ENCODE measurements around the gene OLFML2B.

OLFML2B gene

GRCh38 chr1:162016631-162017030 lies 7.0 kb downstream of the OLFML2B start:
- DNase-seq (ENCODE audit: low read depth) = no peak
- no peak overlapping the region for H3K4me3 ChIP-seq (ENCODE audit: low read length)
- no peak for TF ChIP-seq CTCF (conservative IDR thresholded peaks at IDR 0.05; ENCODE audit: low read length)

- DNase-seq (ENCODE audit: low read depth) = no peak
- TF ChIP-seq CTCF (conservative IDR thresholded peaks at IDR 0.05; ENCODE audit: low read length) = no peak
- H3K4me3 ChIP-seq (ENCODE audit: low read length) = no peak overlapping the region
Observed at GRCh38 chr1:162015196-162015595, 8.5 kb downstream of the OLFML2B start.

- H3K4me3 ChIP-seq (ENCODE audit: low read length) = no peak overlapping the region
- no peak for TF ChIP-seq CTCF (conservative IDR thresholded peaks at IDR 0.05; ENCODE audit: low read length)
- DNase-seq (ENCODE audit: low read depth) = no peak
Observed at GRCh38 chr1:162014202-162014601, 9.5 kb downstream of the OLFML2B start.

GRCh38 chr1:162013289-162013688 lies 10.4 kb downstream of the OLFML2B start:
- no peak for DNase-seq (ENCODE audit: low read depth)
- H3K4me3 ChIP-seq (ENCODE audit: low read length) = no peak overlapping the region
- TF ChIP-seq CTCF (conservative IDR thresholded peaks at IDR 0.05; ENCODE audit: low read length) = no peak

- no peak for TF ChIP-seq CTCF (conservative IDR thresholded peaks at IDR 0.05; ENCODE audit: low read length)
- H3K4me3 ChIP-seq (ENCODE audit: low read length) = no peak overlapping the region
- DNase-seq (ENCODE audit: low read depth) = peak; percentile 54
Observed at GRCh38 chr1:162011337-162012012, 12.2 kb downstream of the OLFML2B start.

- H3K4me3 ChIP-seq (ENCODE audit: low read length) = no peak overlapping the region
- no peak for DNase-seq (ENCODE audit: low read depth)
- no peak for TF ChIP-seq CTCF (conservative IDR thresholded peaks at IDR 0.05; ENCODE audit: low read length)
Observed at GRCh38 chr1:162010175-162010506, 13.5 kb downstream of the OLFML2B start.

- no peak overlapping the region for H3K4me3 ChIP-seq (ENCODE audit: low read length)
- DNase-seq (ENCODE audit: low read depth) = no peak
- no peak for TF ChIP-seq CTCF (conservative IDR thresholded peaks at IDR 0.05; ENCODE audit: low read length)
Observed at GRCh38 chr1:162009501-162010174, 14.0 kb downstream of the OLFML2B start.
